Stomach (tissue), 9 donors: ENCODE results near the gene FNBP1. TPM values are rescaled to one million over a fixed set of nuclear protein-coding genes. Genes with fewer than 3 reads are reported as not detected.

Experiments
- DNase-seq, 2 donors: peaks; one replicate each; pipeline versions ENCODE4 v3.0.0 to v3.0.0-alpha.2; 2013 to 2019
- H3K27ac ChIP-seq, 5 donors: fragments of 200-600 bp in 4 of 5; sonication (generic) in 4 of 5; one replicate each; pipeline ENCODE4 v1.5.1; 2013 to 2019; ENCODE audit warnings: mild to moderate bottlenecking in 1 of 5, moderate library complexity in 1 of 5
- H3K27me3 ChIP-seq, 3 donors: fragments of 200-600 bp; sonication (generic); one replicate each; pipeline ENCODE4 v1.5.1; 2017 to 2019; ENCODE audit warnings: mixed run types in 1 of 3
- H3K36me3 ChIP-seq, 4 donors: fragments of 200-600 bp; sonication (generic); 1 replicate in 3 of 4; 2 replicates in 1 of 4; pipeline ENCODE4 v1.5.1; 2016 to 2019
- H3K4me1 ChIP-seq, 4 donors: fragments of 200-600 bp; sonication (generic); one replicate each; pipeline ENCODE4 v1.5.1; 2016 to 2019
- H3K4me3 ChIP-seq, 4 donors: fragments of 200-600 bp; sonication (generic) in 3 of 4; one replicate each; pipeline ENCODE4 v1.5.1; 2016 to 2019; ENCODE audit warnings: mild to moderate bottlenecking in 1 of 4
- H3K9me3 ChIP-seq, 4 donors: fragments of 200-600 bp; sonication (generic); one replicate each; pipeline ENCODE4 v1.5.1; 2016 to 2019
- EP300 ChIP-seq: sonication (generic); formaldehyde crosslinking; IDR thresholded peaks from one replicate; pipeline ENCODE4 v1.6.1; 2017; ENCODE audit warnings: antibody characterized with exemption
- POLR2A ChIP-seq, 4 donors: fragments of 450-650 bp; IDR thresholded peaks; one replicate each; pipeline ENCODE4 v1.6.1; 2016; ENCODE audit warnings: antibody characterized with exemption in 4 of 4, control low read depth in 2 of 4, mild to moderate bottlenecking in 1 of 4, moderate library complexity in 1 of 4
- POLR2AphosphoS5 ChIP-seq, 3 donors: sonication (generic); formaldehyde crosslinking; IDR thresholded peaks; one replicate each; pipeline ENCODE4 v1.6.1; 2016; ENCODE audit warnings: antibody characterized with exemption in 3 of 3
- WGBS, 5 donors: extraction: QIAGEN DNeasy Blood & Tissue Kit in 3 of 5; methylation state at CpG; one replicate each; pipeline versions ENCODE4 v1.1.5 to v1.1.7; 2013 to 2018; 5-methylcytosine and 5-hydroxymethylcytosine counted together
- intact Hi-C: fragments of 100-400 bp; cut with DNase I; formaldehyde crosslinking; loops from one replicate; pipeline ENCODE4 v1.15.1; 2023; ENCODE audit warnings: low total_unique reads
- polyA plus RNA-seq, 3 donors: library from polyadenylated mRNA; stranded (reverse); fragments of 200-250 nt; gene quantifications; one replicate each; pipeline ENCODE4 v1.2.3, GENCODE V29; 2013
- total RNA-seq, 5 donors: library from RNA; depleted of rRNA; stranded (reverse); fragments of >200 nt; gene quantifications; one replicate each; pipeline versions ENCODE4 v1.1.0 to v1.2.3, GENCODE V29; 2014 to 2016
- TF ChIP-seq, protein P1 (sequence below), 7 experiments: fragments of 450-650 bp in 4 of 7; fragments of 200-600 bp in 3 of 7; sonication (generic) in 3 of 7; IDR thresholded peaks; one replicate each; pipeline ENCODE4 v1.5.1; 2016 to 2019; ENCODE audit warnings: antibody characterized with exemption in 7 of 7, control low read depth in 2 of 7, mild to moderate bottlenecking in 1 of 7
- donor health status: healthy with polysubstance abuse.
- donor health status: Bipolar disorder and iron deficiency.
- donor health status: healthy.

The FNBP1 gene
- total and polyA plus RNA-seq, 8 donors = 9.0 to 129 (median 57.3) TPM

DNA sequence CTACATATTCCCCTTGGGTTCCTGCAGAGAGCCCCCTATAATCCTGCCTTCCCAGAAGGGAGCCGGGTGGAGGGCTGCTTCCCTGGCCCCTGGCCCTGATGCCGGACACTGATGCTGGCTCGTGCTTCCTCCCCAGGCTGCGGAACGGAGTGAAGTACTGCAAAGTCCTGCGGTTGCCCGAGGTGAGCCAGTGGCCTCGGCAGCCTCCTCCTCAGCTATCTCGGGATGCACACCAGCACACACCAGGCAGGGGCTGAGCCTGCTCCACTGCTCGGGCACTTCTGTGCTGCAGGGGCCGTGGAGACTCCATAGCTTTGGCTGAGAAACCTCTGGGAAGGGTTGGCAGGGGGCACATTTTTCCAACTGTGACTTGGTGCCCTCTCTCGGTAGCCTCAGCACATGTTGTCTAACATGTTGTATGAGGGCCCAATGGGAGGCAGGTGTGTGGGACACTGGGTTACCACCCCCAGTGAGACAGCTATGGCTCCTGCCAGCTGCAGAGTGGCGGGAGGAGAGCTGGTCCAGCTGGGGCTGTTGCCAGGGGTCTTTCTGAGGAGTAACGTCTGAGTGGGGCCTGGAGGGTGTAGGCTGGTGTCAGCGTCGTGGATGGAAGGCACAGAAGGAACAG is 169.3 kb downstream of the FNBP1 start:
- H3K4me3 ChIP-seq = no peak overlapping the region
- H3K27me3 ChIP-seq = no peaks in the 10 kb centered on the region
- intact Hi-C loops = no loop called here
- H3K36me3 ChIP-seq = peaks cover 19 to 25% (median 23%) of the 10 kb centered on the region in 4 donors
- 78 to 89% (median 88%) methylated on average over 7 to 16 of the region's 16 CpGs for WGBS, 5 donors
- H3K9me3 ChIP-seq = no peaks in the 10 kb centered on the region
- H3K4me1 ChIP-seq = peaks cover 0 to 3% (median 0%) of the 10 kb centered on the region in 4 donors
- no peak for DNase-seq
- no peak for TF ChIP-seq EP300
- no peak for TF ChIP-seq POLR2AphosphoS5 (IDR thresholded peaks at IDR 0.05)
- TF ChIP-seq, protein P1, sequence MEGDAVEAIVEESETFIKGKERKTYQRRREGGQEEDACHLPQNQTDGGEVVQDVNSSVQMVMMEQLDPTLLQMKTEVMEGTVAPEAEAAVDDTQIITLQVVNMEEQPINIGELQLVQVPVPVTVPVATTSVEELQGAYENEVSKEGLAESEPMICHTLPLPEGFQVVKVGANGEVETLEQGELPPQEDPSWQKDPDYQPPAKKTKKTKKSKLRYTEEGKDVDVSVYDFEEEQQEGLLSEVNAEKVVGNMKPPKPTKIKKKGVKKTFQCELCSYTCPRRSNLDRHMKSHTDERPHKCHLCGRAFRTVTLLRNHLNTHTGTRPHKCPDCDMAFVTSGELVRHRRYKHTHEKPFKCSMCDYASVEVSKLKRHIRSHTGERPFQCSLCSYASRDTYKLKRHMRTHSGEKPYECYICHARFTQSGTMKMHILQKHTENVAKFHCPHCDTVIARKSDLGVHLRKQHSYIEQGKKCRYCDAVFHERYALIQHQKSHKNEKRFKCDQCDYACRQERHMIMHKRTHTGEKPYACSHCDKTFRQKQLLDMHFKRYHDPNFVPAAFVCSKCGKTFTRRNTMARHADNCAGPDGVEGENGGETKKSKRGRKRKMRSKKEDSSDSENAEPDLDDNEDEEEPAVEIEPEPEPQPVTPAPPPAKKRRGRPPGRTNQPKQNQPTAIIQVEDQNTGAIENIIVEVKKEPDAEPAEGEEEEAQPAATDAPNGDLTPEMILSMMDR (IDR thresholded peaks at IDR 0.05) = no peak
- no peak for TF ChIP-seq POLR2A (IDR thresholded peaks at IDR 0.05)
- no peak overlapping the region for H3K27ac ChIP-seq

DNA sequence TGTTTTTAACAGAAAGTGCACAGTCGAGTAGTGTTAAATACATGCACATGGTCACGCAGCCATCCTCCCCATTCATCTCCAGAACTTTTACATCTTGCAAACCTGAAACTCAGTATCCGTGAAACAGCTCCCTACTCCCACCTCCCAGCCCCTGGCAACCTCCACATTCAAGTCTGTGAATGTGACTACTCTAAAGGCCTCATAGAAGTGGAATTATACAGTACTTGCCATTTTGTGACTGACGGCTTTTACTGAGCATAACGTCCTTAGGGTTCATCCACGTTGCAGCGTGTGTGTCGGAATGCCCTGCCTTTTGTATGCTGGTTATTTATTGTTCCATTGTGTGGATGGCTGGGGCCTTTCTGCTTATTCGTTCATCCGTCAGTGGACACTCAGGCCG is 171.9 kb downstream of the FNBP1 start:
- Histone ChIP-seq H3K4me3 (no peak overlapping the region), H3K27ac (no peak overlapping the region), H3K4me1 (peaks cover 0 to 7% (median 0%) of the 10 kb centered on the region in 4 donors), H3K9me3 (no peaks in the 10 kb centered on the region), H3K36me3 (peaks cover 19 to 51% (median 47%) of the 10 kb centered on the region in 4 donors), H3K27me3 (no peaks in the 10 kb centered on the region)
- 88 to 94% (median 93%) methylated on average over 10 to 11 of the region's 11 CpGs for WGBS, 5 donors
- TF ChIP-seq, protein P1 (IDR thresholded peaks at IDR 0.05) = no peak
- TF ChIP-seq POLR2AphosphoS5 (IDR thresholded peaks at IDR 0.05) = no peak
- TF ChIP-seq POLR2A (IDR thresholded peaks at IDR 0.05) = no peak
- TF ChIP-seq EP300 = no peak
- no peak for DNase-seq
- intact Hi-C loops = no loop called here

DNA sequence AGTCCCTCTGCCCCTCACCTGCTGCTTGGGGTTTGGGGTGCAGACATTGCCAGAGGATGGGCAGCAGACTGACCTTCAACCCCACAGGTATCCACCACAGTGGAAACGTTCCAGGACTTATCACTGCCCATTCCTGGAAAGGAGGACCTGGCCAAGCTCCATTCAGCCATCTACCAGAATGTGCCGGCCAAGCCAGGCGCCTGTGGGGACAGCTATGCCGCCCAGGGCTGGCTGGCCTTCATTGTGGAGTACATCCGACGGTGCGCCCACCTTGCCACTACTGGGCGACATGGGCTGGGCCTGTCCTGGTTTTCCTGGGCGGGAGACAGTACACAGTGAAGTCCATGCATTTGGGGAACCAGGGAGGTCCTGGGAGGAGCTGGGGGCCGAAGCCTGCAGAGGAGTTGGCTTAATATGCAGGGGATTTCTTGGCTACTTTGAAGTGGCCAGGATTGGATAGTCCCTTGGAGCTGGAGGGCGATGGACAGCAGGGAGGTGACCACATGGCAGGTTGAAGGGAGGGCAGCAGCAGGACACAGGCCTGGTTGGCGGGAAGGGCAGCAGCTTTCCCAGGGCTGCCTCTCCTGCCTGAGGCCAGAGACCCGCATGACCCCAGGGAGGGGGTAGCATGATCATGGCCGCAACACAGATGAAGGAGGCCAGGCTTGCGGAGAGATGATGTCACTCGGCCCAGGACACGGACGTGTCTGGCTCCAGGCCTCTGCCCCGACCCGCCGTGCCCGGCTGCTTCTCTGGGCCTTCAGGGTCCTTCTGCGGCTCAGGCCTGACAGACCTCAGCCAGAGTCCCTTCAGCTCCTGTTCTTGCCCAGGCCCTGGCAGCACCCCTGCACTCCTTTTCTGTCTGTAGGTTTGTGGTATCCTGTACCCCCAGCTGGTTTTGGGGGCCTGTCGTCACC is 173.1 kb downstream of the FNBP1 start:
- Histone ChIP-seq H3K4me1 (peaks cover 0 to 7% (median 0%) of the 10 kb centered on the region in 4 donors), H3K27me3 (no peaks in the 10 kb centered on the region), H3K9me3 (no peaks in the 10 kb centered on the region), H3K36me3 (peaks cover 16 to 63% (median 59%) of the 10 kb centered on the region in 4 donors), H3K27ac (peak overlapping the region in 3 of 5 donors; percentile 21 to 67 (median 26)), H3K4me3 (no peak overlapping the region)
- 90 to 97% (median 92%) methylated on average over 18 to 24 of the region's 24 CpGs for WGBS, 5 donors
- TF ChIP-seq POLR2AphosphoS5 (IDR thresholded peaks at IDR 0.05) (no peak), POLR2A (IDR thresholded peaks at IDR 0.05) (no peak), EP300 (no peak)
- TF ChIP-seq, protein P1 (IDR thresholded peaks at IDR 0.05) = no peak
- no peak for DNase-seq
- intact Hi-C loops = no loop called here

DNA sequence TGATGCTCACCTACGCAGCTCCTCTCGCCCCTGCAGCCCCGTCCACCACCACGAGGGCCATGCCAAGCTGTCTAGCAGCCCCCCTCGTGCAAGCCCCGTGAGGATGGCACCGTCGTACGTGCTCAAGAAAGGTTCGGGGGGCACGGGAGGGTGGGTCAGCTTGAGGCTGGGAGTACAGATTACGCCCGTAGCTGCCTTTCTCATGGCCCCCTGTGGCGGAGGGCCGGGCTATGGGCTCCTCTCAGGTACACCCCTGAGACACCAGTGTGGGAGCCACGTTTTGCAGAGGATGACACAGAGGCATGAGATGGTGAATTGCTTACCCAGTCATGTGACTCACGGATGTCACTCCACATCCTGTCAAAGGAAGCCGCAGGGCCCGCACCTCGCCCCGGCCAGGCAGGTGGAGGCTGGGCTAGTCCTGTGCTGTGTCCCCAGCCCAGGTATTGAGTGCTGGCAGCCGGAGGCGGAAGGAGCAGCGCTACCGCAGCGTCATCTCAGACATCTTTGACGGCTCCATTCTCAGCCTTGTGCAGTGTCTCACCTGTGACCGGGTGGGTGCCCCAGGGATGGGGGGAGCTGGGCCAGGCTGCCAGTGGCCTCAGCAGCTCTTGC is 174.0 kb downstream of the FNBP1 start:
- Histone ChIP-seq H3K4me1 (peaks cover 0 to 7% (median 0%) of the 10 kb centered on the region in 4 donors), H3K27ac (peak overlapping the region; percentile 10 to 67 (median 29)), H3K36me3 (peaks cover 15 to 67% (median 63%) of the 10 kb centered on the region in 4 donors), H3K27me3 (no peaks in the 10 kb centered on the region), H3K4me3 (no peak overlapping the region), H3K9me3 (no peaks in the 10 kb centered on the region)
- DNase-seq = peak; percentile 51 to 71
- no peak for TF ChIP-seq EP300
- no peak for TF ChIP-seq POLR2A (IDR thresholded peaks at IDR 0.05)
- TF ChIP-seq, protein P1 (IDR thresholded peaks at IDR 0.05) = no peak
- no peak for TF ChIP-seq POLR2AphosphoS5 (IDR thresholded peaks at IDR 0.05)
- WGBS, 5 donors = 78 to 89% (median 85%) methylated on average over 25 to 28 of the region's 28 CpGs
- intact Hi-C loops = no loop called here
